ENCODE results near the gene TMEM244.

DNA sequence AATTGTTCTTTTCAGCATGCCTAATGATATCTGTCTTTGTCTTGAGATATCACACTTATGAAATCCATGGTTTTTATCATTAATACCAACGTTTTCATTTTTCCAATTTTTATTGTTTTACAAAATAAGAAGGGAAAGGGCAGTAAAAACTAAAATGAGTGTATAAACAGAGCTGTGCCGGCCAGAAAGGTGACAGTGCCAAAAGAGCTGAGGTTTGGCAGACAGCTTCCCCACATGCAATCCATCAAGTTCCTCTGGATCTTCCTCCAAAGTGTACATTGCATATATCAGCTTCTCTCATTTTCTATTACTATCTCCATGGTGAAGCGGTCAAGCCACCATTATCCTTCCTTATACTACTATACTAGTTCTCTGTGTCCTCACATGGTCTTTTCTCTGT is 10.1 kb upstream of the TMEM244 start:
- TF ChIP-seq, protein P1, sequence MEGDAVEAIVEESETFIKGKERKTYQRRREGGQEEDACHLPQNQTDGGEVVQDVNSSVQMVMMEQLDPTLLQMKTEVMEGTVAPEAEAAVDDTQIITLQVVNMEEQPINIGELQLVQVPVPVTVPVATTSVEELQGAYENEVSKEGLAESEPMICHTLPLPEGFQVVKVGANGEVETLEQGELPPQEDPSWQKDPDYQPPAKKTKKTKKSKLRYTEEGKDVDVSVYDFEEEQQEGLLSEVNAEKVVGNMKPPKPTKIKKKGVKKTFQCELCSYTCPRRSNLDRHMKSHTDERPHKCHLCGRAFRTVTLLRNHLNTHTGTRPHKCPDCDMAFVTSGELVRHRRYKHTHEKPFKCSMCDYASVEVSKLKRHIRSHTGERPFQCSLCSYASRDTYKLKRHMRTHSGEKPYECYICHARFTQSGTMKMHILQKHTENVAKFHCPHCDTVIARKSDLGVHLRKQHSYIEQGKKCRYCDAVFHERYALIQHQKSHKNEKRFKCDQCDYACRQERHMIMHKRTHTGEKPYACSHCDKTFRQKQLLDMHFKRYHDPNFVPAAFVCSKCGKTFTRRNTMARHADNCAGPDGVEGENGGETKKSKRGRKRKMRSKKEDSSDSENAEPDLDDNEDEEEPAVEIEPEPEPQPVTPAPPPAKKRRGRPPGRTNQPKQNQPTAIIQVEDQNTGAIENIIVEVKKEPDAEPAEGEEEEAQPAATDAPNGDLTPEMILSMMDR (IDR thresholded peaks at IDR 0.05) = no peak
- TF ChIP-seq POLR2A (IDR thresholded peaks at IDR 0.05) = no peak
